Left lobe of liver (tissue), 2 donors: ENCODE results near the gene HDAC10. TPM values are rescaled to one million over a fixed set of nuclear protein-coding genes. Genes with fewer than 3 reads are reported as not detected.
A peak's percentile ranks its signal among the peaks of the same experiment; 100 is the strongest.

Source experiments
- ATAC-seq: fragments of 200-7000 bp; cut with Tn5 transposase; one replicate; pipeline ENCODE4 v1.9.1; 2020; ENCODE audit warnings: mild to moderate bottlenecking, moderate library complexity
- DNase-seq: peaks from one replicate; pipeline ENCODE4 v3.0.0-alpha.2; 2020; ENCODE audit warnings: low spot score
- total RNA-seq: library from RNA; stranded (reverse); gene quantifications from one replicate; pipeline ENCODE4 v1.2.1, GENCODE V29; 2021
- donor health status: DM: no; HTN: no; CAD: no; lungs with moderate emphysema.
- donor health status: DM: no; HTN: yes; CAD: no.

HDAC10 gene
- total RNA-seq, 1 donor from 2014 or later: 33.3 TPM

- ATAC-seq (peak; percentile 57), DNase-seq (peak; percentile 77)
Observed at GRCh38 chr22:50270666-50271394, 19.8 kb upstream of the HDAC10 start.

GRCh38 chr22:50269970-50270665 is 19.1 kb upstream of the HDAC10 start, which contains the start of gene MAPK11:
TSS of gene MAPK11 (minus strand) at chr22:50270380. CDS start at chr22:50270292, 88 bp downstream.
- ATAC-seq (peak; percentile 41), DNase-seq (no peak)

GRCh38 chr22:50269573-50269969 is 18.5 kb upstream of the HDAC10 start:
- DNase-seq (no peak), ATAC-seq (no peak)

- ATAC-seq (peak; percentile 49), DNase-seq (peak; percentile 82)
Observed at GRCh38 chr22:50268655-50269113, 17.6 kb upstream of the HDAC10 start.

- DNase-seq: peak; percentile 80
- ATAC-seq: peak; percentile 69
Observed at GRCh38 chr22:50267591-50268390, 16.7 kb upstream of the HDAC10 start.

GRCh38 chr22:50266994-50267393 is 15.9 kb upstream of the HDAC10 start:
- DNase-seq: no peak
- ATAC-seq: no peak

- ATAC-seq (no peak), DNase-seq (no peak)
Observed at GRCh38 chr22:50264946-50265669, 14.0 kb upstream of the HDAC10 start.

GRCh38 chr22:50264104-50264745 is 13.2 kb upstream of the HDAC10 start:
- no peak for DNase-seq
- no peak for ATAC-seq

- DNase-seq (no peak), ATAC-seq (no peak)
Observed at GRCh38 chr22:50262973-50263617, 12.0 kb upstream of the HDAC10 start.

- DNase-seq (no peak), ATAC-seq (no peak)
Observed at GRCh38 chr22:50262460-50262911, 11.4 kb upstream of the HDAC10 start.

GRCh38 chr22:50261615-50262459 is 10.8 kb upstream of the HDAC10 start, which contains the start of gene MAPK12:
TSS of gene MAPK12 (minus strand) at chr22:50261683. CDS start at chr22:50261509, 174 bp downstream.
- ATAC-seq (peak; percentile 2), DNase-seq (no peak)

- ATAC-seq: peak; percentile 11
Observed at GRCh38 chr22:50260801-50261614, 9.9 kb upstream of the HDAC10 start.

GRCh38 chr22:50260434-50260800 is 9.4 kb upstream of the HDAC10 start:
- no peak for ATAC-seq
- DNase-seq: no peak

More at GRCh38 chr22:50260801-50261614, 9.9 kb upstream of the HDAC10 start:
- no peak for DNase-seq

- no peak for DNase-seq
- no peak for ATAC-seq
Observed at GRCh38 chr22:50259302-50259701, 8.2 kb upstream of the HDAC10 start.

- DNase-seq (peak; percentile 88), ATAC-seq (peak; percentile 78)
Observed at GRCh38 chr22:50258361-50259292, 7.6 kb upstream of the HDAC10 start.
